GM18873 (cell line): ENCODE measurements around the gene TFRC.
"Not testable (repeated sequence)": the region's sequence is repeated elsewhere in the genome, so short reads cannot be mapped to it uniquely, and the experiment has no call there.

Experiments used
- ATAC-seq: cut with Tn5 transposase; IDR thresholded peaks from one replicate; pipeline ENCODE4 v1.9.1; 2021; ENCODE audit warnings: mild to moderate bottlenecking, moderate library complexity, moderate number of reproducible peaks; ENCODE audit not compliant: unreplicated experiment, low FRiP score

Gene TFRC

DNA sequence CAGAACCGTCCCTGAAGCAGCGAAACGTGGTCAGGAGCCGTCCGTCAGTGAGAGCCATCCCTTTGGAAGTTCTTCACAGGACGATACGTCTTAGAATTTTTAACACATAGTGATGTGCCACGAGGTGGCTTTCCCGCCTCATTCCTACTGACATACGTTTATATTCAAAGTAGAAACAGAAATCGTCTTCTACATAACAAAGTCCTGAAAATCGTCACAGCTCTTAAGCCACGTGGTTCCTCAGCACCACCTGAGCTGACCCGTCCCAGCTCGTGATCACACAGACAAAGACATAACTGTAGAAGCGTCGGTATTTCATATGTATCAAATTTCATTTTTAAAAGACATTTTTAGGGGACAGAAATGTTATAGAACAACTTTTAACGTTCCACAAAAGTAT, 73.5 kb downstream of the TFRC start:
- no peak for ATAC-seq

DNA sequence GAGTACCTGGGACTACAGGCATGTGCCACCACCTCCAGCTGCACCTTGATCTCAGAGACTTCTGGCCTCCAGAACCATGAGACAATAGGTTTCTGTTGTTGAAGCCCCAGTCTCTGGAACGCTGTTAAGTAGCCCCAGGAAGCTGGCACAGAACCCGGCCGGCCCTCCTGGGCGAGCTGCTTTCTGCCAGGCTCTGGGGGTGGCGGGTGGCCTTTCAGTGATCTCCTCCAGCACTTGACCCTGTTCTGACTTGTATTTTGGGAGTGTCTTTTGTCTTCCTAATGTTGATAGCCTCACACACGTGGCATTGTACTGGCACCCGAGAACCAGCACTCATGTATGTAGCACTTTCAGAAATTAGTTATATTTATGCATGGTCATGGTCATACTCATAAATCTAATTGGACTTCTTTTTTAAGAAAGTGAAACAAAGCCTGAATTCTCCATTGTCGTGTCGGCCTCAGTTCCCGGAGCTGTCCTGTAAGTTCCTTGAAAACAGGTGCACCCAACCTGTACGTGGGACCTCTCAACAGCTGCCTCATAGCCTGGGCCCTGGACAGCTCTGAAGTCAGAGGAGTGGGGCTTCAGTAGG, 74.0 kb downstream of the TFRC start:
- ATAC-seq = no peak

DNA sequence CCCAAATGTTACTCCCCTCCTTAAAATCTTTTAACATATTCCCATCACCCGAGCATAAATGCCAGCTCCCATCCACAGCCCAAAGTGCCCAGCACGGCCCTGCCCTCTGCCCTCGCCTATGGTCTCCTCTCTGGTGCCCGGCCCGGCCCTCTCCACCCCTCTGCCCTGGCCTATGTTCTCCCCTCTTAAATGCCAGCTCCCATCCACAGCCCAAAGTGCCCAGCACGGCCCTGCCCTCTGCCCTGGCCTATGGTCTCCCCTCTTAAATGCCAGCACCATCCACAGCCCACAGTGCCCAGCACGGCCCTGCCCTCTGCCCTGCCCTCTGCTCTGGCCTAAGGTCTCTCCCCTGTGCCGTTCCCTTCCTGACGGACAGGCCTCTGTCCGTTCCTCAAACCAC, 76.6 kb downstream of the TFRC start:
- not testable (repeated sequence) for ATAC-seq

DNA sequence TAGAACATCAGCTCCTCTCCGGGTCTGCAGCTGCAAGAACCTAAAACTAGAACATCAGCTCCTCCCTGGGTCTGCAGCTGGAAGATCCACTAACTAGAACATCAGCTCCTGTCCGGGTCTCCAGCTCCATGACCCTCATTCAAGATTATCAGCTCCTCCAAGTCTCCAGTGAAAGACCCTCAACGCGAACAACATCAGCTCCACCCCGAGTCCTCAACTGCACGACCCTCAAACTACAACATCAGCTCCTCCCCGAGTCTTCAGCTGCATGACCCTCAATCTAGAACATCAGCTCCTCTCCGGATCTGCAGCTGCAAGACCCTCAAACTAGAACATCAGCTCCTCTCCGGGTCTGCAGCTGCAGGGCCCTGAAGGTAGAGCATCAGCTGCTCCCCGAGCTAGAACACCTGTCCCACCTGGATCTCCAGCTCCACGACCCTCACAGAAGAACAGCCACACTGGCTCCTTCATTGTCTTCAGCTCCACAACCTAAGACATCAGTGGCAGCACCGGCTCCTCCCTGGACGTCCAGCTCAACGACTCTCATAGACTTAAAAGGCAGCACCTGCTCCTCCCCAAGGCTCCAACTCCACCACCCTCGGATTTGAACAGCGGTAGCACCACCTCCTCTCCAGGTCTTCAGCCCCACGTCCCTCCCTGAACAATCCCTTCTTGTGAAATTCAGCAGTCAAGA, 77.4 kb downstream of the TFRC start:
- not testable (repeated sequence) for ATAC-seq

DNA sequence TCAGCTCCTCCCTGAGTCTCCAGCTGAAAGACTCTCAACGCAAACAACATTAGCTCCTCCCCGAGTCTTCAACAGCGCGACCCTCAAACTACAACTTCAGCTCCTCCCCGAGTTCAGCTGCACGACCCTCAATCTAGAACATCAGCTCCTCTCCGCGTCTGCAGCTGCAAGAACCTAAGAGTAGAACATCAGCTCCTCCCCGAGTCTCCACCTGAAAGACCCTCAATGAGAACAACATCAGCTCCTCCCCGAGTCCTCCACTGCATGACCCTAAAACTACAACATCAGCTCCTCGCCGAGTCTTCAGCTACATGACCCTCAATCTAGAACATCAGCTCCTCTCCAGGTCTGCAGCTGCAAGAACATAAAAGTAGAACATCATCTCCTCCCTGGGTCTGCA, 78.3 kb downstream of the TFRC start:
- no peak for ATAC-seq

DNA sequence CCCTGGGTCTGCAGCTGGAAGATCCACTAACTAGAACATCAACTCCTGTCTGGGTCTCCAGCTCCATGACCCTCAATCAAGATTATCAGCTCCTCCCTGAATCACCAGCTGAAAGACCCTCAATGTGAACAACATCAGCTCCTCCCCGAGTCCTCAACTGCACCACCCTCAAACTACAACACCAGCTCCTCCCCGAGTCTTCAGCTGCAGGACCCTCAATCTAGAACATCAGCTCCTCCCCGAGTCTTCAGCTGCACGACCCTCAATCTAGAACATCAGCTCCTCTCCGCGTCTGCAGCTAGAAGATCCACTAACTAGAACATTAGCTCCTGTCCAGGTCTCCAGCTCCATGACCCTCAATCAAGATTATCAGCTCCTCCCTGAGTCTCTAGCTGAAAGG, 79.2 kb downstream of the TFRC start:
- ATAC-seq = not testable (repeated sequence)

DNA sequence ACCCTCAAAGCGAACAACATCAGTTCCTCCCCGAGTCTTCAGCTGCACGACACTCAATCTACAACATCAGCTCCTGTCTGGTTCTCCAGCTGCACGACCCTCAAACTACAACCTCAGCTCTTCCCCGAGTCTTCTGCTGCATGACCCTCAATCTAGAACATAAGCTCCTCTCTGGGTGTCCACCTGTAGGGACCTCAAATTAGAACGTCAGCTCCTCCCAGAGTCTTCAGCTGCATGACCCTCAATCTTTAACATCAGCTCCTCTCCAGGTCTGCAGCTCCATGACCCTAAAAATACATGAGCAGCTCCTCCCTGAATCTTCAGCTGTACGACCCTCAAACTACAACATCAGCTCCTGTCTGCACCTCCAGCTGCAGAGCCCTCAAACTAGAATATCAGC, 80.7 kb downstream of the TFRC start:
- ATAC-seq = not testable (repeated sequence)

DNA sequence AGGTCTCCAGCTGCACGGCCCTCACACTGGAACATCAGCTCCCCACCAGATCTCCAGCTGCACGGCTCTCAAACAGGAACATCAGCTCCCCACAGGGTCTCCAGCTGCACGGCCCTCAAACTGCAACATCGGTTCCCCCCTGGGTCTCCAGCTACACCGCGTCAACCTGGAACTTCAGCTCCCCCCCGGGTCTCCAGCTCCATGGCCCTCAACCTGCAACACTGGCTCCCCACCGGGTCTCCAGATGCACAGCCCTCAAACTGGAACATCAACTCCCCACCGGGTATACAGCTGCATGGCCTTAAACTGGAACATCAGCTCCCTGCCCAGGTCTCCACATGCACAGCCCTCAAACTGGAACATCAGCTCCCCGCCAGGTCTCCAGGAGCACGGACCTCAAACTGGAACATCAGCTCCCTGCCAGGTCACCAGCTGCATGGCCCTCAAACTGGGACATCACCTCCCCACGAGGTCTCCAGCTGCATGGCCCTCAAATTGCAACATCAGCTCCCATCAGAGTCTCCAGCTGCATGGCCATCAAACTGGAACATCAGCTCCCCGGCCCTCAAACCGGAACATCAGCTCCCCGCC, 81.4 kb downstream of the TFRC start:
- not testable (repeated sequence) for ATAC-seq

DNA sequence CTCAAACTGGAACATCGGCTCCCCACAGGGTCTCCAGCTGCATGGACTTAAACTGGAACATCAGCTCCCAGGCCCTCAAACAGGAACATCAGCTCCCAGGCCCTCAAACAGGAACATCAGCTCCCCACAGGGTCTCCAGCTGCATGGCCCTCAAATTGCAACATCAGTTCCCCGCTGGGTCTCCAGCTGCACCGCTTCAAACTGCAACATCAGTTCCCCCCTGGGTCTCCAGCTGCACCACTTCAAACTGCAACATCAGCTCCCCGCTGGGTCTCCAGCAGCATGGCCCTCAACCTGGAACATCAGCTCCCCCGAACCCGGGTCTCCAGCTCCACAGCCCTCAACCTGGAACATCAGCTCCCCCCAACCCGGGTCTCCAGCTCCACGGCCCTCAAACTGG, 82.0 kb downstream of the TFRC start:
- ATAC-seq = no peak
